Measurements from ENCODE around the gene HOXA3. TPM values are rescaled to one million over a fixed set of nuclear protein-coding genes. Genes with fewer than 3 reads are reported as not detected.

The HOXA3 gene
- total RNA-seq, 1 donor from 2014 or later: 77.4 TPM

DNA sequence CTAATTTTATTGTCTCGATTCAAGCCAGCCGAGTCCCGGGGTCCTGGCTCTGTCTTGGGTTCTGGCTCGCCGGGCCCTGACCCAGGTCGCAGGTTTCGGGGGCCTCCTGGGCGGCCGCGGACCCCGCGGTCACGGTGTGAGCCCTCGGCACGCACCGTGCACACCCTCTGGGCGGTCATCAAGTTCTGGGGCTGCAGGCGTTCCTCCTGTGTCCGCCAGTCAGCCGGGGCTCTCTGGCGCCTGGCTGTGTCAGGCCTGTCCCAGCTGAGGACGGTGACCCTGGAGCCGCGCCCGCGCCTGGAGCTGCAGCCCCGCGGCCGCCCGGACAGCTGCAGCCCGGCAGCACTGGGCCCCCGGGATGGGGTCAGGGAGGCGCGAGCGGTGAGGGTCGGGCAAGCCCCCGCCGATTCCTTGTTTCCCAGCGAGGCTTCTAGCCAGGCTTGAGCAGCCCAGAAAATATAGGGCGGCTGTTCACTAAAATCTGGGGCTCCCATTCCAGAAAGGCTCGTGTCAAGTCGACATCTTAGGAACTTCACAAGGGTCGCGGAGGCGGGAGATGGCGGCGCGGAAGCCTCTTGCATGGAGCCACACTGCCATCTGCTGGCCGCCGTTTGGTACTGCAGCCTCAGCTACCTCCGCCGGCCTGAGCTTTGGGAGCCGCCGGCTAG, 8.3 kb upstream of the HOXA3 start:
- peaks cover 4% of the 10 kb centered on the region for H3K4me1 Mint-ChIP-seq (ENCODE audit: low read depth)
- peaks cover 1% of the 10 kb centered on the region for H3K36me3 Mint-ChIP-seq (ENCODE audit: insufficient read depth)
- DNase-seq (ENCODE audit: low spot score, unreplicated experiment): peak; percentile 90
- H3K27ac Mint-ChIP-seq: no peak overlapping the region
- H3K4me3 Mint-ChIP-seq (ENCODE audit: low read depth): peak overlapping the region; percentile 60
- no peaks in the 10 kb centered on the region for H3K9me3 Mint-ChIP-seq (ENCODE audit: low read depth)
- peaks cover 86% of the 10 kb centered on the region for H3K27me3 Mint-ChIP-seq
- TF ChIP-seq, protein P1, sequence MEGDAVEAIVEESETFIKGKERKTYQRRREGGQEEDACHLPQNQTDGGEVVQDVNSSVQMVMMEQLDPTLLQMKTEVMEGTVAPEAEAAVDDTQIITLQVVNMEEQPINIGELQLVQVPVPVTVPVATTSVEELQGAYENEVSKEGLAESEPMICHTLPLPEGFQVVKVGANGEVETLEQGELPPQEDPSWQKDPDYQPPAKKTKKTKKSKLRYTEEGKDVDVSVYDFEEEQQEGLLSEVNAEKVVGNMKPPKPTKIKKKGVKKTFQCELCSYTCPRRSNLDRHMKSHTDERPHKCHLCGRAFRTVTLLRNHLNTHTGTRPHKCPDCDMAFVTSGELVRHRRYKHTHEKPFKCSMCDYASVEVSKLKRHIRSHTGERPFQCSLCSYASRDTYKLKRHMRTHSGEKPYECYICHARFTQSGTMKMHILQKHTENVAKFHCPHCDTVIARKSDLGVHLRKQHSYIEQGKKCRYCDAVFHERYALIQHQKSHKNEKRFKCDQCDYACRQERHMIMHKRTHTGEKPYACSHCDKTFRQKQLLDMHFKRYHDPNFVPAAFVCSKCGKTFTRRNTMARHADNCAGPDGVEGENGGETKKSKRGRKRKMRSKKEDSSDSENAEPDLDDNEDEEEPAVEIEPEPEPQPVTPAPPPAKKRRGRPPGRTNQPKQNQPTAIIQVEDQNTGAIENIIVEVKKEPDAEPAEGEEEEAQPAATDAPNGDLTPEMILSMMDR (IDR thresholded peaks at IDR 0.05; ENCODE audit: unreplicated experiment): peak; percentile 99

DNA sequence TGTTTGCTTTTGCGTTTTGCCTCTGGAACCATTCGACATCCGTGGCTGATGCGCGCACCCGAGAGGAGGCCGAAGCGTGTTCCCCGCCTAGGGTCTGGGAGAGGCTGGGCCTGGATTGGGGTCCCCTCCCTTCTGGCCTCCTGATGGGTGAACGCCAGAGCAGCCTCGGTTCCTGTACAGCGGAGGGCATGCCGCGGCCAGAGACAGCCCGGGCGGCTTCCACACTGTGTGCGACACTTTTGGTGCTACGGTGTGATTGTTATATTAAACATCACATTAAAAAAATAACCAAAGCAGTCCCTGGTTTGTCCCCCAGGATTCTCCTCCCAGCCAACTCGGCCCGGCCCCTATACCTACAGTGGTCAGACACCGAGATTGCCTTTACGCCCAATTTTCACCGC, 7.8 kb upstream of the HOXA3 start:
- Mint-ChIP-seq H3K27me3 (peaks cover 87% of the 10 kb centered on the region), H3K4me1 (ENCODE audit: low read depth) (peaks cover 5% of the 10 kb centered on the region)
- TF ChIP-seq, protein P1 (IDR thresholded peaks at IDR 0.05; ENCODE audit: unreplicated experiment): no peak

DNA sequence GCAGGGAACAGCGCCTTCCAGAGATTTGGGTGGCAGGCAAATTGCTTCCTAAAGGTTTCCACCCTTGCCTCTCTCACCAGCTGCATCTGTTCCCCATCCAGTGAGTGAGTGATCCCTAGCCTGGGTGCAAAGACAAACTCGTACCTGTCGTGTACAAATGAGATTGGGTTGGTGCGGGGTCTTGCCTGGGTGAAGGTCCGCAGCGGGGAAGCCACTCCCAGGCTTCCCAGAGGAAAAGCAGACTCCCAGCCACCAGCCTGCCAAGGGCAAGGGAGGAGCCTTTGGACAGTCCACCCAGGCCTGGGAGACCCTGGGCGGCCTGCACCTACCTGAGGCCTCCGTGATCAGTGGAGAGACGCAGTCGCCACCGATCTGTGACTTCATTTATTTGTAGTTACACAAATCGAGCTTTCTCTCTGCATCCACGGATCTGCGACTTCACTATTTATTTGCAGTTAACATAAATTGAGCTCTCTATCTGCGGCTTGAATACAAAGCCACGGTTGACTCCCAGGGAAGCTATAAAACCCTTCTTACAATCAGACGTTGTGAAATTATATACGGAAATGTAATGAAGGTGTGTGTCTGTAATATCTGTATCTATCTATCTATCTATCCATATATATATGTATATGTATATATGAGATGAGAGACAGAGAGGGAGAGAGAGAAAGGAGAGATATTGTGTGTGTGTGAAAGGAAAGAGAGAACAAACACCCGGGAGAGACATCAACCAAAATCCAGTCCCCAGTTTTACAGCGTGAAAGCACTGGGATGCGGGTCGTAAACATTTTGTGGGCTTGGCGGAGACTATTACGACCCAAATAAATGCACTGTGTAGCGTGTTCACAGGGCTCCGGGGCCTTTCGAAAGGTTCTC, 7.1 kb upstream of the HOXA3 start:
- peaks cover 89% of the 10 kb centered on the region for H3K27me3 Mint-ChIP-seq
- H3K4me3 Mint-ChIP-seq (ENCODE audit: low read depth): no peak overlapping the region
- no peak for DNase-seq (ENCODE audit: low spot score, unreplicated experiment)

More for the DNA sequence above, 7.8 kb upstream of the HOXA3 start:
- H3K4me3 Mint-ChIP-seq (ENCODE audit: low read depth): peak overlapping the region; percentile 35
- no peak for DNase-seq (ENCODE audit: low spot score, unreplicated experiment)
- no peak overlapping the region for H3K27ac Mint-ChIP-seq
- H3K9me3 Mint-ChIP-seq (ENCODE audit: low read depth): no peaks in the 10 kb centered on the region
- H3K36me3 Mint-ChIP-seq (ENCODE audit: insufficient read depth): peaks cover 1% of the 10 kb centered on the region

DNA sequence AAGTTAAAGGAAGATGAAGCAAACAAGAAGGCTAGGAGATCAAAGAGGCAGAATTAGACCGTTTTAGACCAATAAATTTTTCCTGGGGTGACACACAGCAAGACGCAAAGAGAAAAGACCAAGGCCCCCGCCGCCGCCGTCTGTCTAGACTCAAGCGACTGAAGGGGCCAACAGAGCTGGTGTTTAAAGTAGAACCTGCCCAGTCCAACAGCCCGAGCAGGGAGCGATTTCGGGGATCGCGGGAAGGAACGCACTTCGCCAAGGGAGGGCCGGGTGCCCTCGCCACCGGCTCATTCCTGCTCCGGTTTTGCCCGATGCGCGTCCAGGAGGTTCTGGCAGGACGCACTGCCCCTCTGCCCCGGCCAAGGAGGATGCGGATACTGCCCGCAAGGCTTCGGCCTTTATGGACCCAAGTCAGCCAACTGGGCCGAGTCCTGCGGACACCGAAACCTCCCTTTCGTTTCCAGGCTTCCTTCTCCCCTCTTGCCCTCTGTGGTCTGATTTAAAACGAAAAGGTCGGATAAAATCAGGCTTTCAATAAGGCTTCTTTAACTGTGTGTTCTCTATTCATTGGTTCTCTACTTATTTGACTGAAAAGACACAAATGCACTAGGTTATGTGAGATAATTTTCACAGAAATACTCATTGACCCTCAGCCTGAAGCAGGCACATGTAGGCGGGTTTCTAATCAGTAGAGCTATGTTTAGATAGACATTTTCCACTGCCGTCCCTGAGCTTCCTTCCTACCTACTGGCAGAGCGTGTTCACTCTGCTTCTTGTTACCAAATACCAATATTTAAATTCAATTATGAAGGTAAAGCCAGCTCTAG, 6.3 kb upstream of the HOXA3 start:
- DNase-seq (ENCODE audit: low spot score, unreplicated experiment): no peak
- no peaks in the 10 kb centered on the region for H3K9me3 Mint-ChIP-seq (ENCODE audit: low read depth)
- H3K27ac Mint-ChIP-seq: no peak overlapping the region
- TF ChIP-seq, protein P1 (IDR thresholded peaks at IDR 0.05; ENCODE audit: unreplicated experiment): no peak
- H3K4me3 Mint-ChIP-seq (ENCODE audit: low read depth): no peak overlapping the region
- peaks cover 2% of the 10 kb centered on the region for H3K36me3 Mint-ChIP-seq (ENCODE audit: insufficient read depth)
- H3K27me3 Mint-ChIP-seq: peaks cover 89% of the 10 kb centered on the region
- peaks cover 7% of the 10 kb centered on the region for H3K4me1 Mint-ChIP-seq (ENCODE audit: low read depth)

More for the DNA sequence above, 7.1 kb upstream of the HOXA3 start:
- Mint-ChIP-seq H3K9me3 (ENCODE audit: low read depth) (no peaks in the 10 kb centered on the region), H3K4me1 (ENCODE audit: low read depth) (peaks cover 7% of the 10 kb centered on the region), H3K36me3 (ENCODE audit: insufficient read depth) (peaks cover 2% of the 10 kb centered on the region), H3K27ac (no peak overlapping the region)
- TF ChIP-seq, protein P1 (IDR thresholded peaks at IDR 0.05; ENCODE audit: unreplicated experiment): no peak
